ENCODE measurements around the gene PLCB2.

PLCB2 gene

DNA sequence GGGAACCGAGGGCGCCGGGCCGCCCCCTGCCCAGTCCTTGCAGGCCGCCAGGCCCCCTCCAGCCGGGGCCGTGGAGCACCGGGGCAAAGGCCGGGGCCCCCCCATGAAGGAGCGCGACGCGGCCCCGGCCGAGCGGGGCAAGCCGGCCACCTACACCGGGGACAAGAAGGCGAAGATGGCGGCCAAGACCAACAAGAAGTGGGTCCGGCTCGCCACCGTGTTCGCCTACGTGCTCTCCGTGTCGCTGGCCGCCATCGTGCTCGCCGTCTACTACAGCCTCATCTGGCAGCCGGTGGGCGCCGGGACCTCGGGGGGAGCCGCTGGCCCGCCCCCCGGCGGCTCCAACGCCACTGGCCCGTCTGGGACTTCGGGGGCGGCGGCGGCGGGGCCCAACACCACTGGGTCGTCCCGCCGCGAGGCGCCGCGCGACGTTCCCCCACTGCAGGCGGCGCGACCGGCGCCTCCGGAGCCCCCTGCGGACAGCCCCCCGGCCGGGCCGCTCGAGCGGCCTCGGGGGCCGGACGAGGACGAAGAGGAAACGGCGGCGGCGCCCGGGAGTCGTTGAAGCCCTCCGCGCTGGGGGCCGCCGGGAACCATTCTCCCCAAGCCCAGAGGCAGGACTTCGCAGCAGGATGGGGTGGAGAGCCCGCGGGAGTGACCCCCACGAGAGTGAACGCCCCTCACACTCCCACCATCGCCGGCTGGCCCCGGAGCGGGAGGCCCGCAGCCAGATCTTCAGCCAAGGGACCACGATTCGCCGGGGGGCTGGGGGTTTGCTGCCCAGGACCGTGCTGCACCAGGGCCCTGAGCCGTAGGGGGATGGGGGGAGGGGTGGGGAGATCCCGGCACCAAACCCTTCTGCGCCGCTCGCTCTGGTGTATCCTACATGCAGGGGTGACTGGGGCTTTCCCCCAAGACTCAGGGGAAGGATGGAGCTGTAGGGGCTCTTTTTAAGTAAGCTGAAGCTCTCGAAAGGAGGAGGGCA lies 16.5 kb upstream of the PLCB2 start:
- DNase-seq (ENCODE audit: low spot score), result no peak

DNA sequence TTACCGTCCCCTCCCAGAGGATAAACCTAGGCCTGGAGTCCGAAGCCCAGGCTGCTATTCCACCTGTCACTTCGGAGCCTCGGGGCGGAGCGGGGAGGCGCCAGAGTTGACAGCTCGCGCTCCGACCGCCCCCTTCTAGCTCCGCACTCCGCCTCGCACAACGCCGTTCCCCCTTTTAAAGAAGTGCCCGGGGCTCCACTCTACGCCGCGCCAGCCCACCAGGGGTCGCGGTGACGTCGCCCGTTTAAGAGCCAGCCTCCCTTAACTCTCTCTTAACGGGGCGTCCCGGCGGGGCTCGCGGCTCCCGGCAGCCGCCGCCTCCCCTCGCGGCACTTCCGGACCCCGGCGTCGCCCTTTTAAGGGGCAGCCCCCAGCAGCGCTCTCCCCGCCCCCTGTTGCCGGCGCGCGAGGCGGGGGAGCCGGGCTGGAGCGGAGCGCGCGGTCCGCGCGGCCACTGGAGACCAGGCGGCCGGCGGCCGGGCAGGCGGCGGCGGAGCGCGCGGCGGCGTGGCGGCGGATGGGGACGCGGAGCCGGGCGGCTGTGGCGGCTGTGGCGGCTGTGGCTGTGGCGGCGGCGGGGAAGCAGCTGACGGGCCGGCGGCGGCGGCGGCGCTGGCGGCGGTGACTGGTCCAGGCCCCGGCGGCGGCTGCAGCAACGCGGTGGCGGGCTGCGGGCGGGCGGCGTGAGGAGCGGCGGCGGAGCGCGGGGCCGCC lies 15.7 kb upstream of the PLCB2 start, which contains the start of gene INAFM2:
INAFM2 (plus strand) TSS at position 454 of the 714 bp plus-strand sequence. CDS start 364 bp downstream, outside the sequence.
- peak; percentile 91 for DNase-seq (ENCODE audit: low spot score)

- DNase-seq (ENCODE audit: low spot score), result no peak
Measured at GRCh38 chr15:40322531-40323238, 14.9 kb upstream of the PLCB2 start.

GRCh38 chr15:40320931-40321371 lies 13.2 kb upstream of the PLCB2 start:
- DNase-seq (ENCODE audit: low spot score), result peak; percentile 80

DNA sequence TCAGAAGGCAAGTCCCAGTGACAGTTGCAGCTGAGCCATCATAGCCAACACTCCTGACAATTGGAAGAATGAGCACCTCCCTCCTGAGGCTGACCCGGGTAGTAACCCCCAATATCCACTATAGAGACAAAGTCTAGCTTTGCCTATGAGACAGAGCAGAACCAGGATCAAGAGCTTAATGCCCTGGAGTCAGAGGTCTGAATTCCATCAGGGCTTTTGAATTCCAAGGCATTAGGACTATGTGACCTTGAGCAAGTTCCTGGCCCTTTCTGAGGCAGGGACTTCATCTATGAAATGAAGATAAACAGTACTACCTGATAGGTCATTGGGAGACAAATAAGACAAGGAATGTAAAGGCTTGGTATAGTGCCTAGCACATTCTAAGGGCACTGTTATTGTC lies 12.7 kb upstream of the PLCB2 start:
- DNase-seq (ENCODE audit: low spot score), result no peak

DNA sequence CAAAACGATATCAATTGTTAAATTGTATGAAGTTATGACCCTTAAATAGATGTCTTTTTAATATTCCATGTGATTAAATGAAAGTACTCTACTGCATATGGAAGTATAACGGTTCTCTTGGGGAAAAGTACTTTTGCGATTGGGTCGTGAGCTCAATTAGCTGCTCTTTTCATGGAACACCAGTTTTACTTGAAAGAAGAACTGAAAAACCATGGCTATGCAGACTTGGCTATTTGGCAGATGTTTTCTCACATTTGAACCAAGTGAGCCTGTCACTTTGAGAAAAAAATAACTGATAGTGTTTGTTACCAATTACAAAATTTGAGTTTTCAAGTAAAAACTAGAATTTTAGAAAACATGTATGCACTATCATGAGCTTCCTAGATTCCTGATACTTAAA lies 9.8 kb upstream of the PLCB2 start:
- no peak for DNase-seq (ENCODE audit: low spot score)

DNA sequence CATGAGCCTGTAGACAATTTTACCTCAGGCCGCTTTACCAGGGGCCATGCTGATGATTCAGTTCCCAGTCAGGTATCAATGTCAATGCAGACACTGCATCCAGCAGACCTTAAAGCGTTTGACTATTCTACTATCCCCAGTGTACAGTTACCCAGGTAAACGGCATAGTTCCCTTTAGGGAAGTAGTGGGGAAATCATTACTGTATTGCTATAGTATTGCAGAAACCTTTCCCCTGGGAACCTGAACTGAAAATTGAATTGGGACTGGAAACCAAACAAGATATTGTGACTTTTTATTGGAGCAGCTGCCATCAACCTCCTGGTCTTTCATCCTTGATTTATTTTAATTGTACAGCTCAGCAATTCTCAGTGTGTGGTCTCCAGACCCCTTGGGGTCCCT lies 9.2 kb upstream of the PLCB2 start:
- no peak for DNase-seq (ENCODE audit: low spot score)

DNA sequence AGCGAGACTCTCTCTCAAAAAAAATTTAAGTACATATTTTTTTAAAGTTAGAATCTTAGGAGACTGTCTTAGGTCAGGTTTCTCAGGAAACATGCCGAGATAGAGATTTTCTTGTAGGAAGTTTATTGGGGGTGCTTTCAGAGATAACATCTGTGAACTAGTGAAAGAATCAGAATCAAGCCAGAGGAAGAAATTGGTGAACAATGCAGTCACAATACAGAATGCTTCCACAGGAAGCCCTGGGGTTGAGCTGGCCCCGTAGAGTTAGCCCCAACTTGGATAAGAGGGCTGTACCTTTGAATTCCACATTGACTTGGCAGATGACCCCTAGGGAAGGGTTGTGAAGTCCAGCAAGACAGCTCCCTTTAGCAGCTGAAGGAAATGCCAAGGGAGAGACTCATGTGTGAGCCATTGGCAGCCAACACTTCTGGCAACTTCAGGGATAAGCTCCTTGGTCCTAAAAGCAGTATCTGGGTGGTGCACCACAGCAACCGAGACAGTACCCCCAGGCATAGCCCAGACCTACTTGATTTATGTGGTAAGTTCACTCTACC lies 7.1 kb upstream of the PLCB2 start:
- DNase-seq (ENCODE audit: low spot score), result no peak

DNA sequence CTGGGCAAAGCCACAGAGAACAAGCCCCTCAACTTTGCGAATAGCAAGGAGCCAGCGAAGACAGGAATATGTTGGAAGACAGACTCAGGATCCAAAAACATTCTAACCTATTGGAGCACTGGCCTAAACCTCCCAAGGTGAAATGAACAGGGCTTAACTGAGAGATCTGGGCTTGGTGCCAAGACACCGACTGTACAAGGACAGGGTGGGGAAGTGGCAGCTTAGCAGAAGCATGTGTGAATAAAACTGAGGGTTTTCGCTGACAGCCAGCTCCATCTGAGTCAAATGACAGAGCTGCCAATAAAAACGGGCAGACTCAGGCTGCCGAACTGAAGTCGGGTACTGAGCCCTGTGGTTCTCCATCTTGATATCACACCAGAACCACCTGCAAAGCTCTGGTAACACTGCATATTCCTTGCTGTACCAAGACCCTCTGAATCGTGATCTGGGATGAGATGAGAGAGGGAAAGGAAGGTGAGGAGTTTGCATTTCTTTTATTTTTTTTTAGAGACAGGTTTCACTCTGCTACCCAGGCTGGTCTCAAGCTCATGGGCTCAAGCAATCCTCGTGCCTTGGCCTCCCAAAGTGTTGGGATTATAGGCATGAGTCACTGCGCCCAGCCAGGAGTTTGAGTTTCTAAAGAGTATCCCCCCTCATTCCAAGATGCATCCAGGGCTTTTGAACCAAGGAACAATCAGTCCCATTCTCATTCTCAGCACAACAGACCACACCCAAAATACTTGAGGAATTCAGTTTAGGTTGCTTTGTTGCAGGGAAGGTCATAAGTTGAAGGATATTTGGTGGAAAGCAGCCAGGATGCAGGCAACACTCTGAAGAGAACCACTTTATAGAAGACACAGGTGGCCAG lies 6.0 kb upstream of the PLCB2 start:
- peak; percentile 61 for DNase-seq (ENCODE audit: low spot score)

GRCh38 chr15:40312370-40313158 lies 4.8 kb upstream of the PLCB2 start:
- no peak for DNase-seq (ENCODE audit: low spot score)

- DNase-seq (ENCODE audit: low spot score), result no peak
Measured at GRCh38 chr15:40310993-40311392, 3.3 kb upstream of the PLCB2 start.

GRCh38 chr15:40310001-40310959 lies 2.5 kb upstream of the PLCB2 start:
- peak; percentile 67 for DNase-seq (ENCODE audit: low spot score)

- no peak for DNase-seq (ENCODE audit: low spot score)
Measured at GRCh38 chr15:40309344-40309862, 1.7 kb upstream of the PLCB2 start.

DNA sequence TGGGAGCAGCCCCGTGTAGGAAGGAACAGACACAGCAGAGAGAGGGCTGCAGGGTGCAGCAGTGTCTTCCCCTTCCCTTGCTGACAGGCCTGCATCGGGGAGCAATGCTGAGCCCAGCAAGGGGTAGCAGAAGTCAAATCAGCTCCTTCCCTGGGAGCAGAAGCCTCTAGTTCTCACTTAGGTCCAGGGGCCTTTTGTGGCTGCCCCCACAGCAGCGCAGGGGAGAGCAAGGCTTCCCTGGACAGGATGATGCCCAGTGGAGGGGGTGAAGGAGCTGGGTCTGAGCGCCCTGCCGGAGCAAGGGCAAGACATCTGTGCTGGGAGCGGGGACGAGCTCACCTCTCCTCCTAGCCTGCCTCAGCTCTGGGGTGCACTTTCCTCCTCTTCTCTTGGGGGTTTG lies 827 bp downstream of the PLCB2 start:
- DNase-seq (ENCODE audit: low spot score), result no peak

DNA sequence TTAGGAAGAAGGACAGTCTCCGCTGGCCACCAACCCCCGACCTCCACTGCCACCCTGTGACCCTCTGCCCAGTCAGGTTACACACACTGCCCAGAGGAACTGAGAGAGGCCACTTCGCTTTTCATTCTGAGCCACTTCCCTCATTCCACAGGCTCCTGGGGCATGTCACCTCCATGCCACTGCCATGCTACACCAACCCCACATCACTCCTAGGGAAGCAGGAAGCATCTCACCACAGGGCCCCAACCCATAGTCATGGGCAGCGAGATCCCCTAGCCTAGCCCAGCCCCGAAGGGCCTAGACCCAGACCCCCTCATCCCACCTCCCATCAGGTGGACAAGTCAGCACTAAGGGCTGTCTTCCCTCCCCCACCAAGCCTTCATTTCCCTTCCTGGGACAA lies 1.4 kb downstream of the PLCB2 start:
- DNase-seq (ENCODE audit: low spot score), result no peak

DNA sequence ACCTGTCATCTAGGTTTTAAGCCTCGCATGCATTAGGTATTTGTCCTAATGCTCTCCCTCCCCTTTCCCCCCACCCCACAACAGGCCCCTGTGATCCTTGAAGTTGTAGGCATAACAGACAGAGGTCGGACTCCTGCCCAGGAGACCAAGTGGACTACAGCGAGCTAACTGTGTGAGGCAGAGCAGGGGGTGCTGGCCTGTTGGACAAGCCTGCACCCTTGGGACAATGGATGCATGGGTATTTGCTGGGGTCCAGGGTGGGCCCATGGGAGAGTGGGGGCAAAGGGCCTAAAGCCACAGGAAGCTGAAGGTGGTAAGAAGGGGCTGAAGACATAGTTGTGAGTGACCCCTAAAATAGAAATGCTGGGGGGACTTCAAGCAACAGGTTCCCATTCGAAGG lies 2.5 kb downstream of the PLCB2 start:
- DNase-seq (ENCODE audit: low spot score), result no peak

GRCh38 chr15:40303576-40303975 lies 4.2 kb downstream of the PLCB2 start:
- DNase-seq (ENCODE audit: low spot score), result no peak

- no peak for DNase-seq (ENCODE audit: low spot score)
Measured at GRCh38 chr15:40302981-40303380, 4.8 kb downstream of the PLCB2 start.

All from CD4-positive, alpha-beta T cell treated with Interleukin-15 for 4 hours (primary cell).